Islet precursor cell (in vitro differentiated cells): ENCODE data around the gene STARD10.
"Not testable (repeated sequence)": the region's sequence is repeated elsewhere in the genome, so short reads cannot be mapped to it uniquely, and the experiment has no call there.

Experiments used
- DNase-seq: peaks from one replicate; pipeline ENCODE4 v3.0.0-alpha.2; 2018

STARD10 gene

GRCh38 chr11:72826191-72826941, 32.5 kb upstream of the STARD10 start:
- peak; percentile 51 for DNase-seq

GRCh38 chr11:72825661-72826060, 31.8 kb upstream of the STARD10 start:
- DNase-seq: no peak

DNA sequence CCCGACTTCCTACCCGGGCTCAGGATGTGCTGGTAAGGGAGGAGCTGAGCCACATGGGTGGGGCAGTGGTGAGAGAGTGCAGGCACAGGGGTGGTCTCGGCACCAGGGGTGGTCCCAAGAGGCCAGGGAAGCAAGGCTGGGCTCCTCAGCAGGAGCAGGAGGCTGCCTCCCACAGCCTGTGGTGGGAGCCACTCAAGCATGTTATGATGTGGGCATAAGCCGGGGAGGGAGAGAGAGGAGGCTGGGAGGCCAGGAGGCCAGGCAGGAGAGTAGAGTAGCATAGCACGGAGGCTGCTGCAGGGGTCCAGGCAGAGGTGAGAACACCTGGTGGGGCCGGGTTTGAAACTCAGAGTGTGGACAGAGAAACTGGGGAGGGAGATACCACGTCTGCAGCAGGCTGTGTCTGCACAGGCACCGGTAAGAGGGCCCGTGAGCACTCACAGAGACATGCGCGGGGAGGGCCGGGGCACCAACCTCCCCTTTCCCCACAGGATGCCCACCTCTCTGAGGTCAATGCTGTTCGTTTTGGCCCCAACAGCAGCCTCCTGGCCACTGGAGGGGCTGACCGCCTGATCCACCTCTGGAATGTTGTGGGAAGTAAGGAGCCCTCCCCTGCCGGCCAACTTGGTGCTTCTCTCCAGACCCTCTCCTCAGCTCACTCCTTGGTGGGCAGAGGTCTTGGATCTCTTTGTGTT, 31.1 kb upstream of the STARD10 start:
- DNase-seq: no peak

- DNase-seq: no peak
Measured at GRCh38 chr11:72824020-72824419, 30.2 kb upstream of the STARD10 start.

DNA sequence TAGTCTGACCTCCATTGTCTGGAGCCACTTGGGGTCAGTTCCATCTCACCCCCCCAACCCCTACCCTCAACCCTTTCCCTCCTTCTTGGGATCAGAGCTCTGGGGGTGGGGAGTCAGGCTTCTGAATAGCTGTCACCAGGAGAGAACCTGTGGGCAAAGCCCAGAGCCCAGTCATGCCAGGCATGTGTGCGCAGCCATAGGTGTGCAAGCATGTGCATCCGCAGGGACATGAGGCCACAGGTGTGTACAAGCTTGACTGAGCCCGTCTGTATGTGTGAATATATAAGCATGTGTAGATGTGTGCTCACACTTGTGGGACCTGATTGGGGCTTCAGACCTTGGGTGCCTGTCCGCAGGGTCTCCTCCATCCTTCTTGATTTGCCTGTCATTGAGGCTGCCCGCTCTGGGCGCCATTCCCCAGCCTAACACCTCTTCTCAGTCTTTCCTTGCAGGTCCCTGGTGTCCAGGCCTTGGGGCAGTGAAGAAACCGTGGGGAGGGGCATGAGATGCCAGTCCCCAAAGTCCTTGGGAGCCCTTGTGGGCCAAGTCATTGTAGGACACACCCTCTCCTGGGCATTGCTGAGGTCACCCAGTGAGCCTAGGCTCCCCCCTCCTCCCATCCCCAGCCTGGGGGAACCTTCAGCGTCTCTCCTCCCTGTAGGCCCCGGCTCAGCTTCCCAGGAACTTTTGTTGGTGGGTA, 29.4 kb upstream of the STARD10 start:
- no peak for DNase-seq

- DNase-seq: peak; percentile 97
Measured at GRCh38 chr11:72821920-72822799, 28.3 kb upstream of the STARD10 start.

- DNase-seq: no peak
Measured at GRCh38 chr11:72821221-72821919, 27.5 kb upstream of the STARD10 start.

GRCh38 chr11:72820439-72821139, 26.7 kb upstream of the STARD10 start:
- DNase-seq: no peak

DNA sequence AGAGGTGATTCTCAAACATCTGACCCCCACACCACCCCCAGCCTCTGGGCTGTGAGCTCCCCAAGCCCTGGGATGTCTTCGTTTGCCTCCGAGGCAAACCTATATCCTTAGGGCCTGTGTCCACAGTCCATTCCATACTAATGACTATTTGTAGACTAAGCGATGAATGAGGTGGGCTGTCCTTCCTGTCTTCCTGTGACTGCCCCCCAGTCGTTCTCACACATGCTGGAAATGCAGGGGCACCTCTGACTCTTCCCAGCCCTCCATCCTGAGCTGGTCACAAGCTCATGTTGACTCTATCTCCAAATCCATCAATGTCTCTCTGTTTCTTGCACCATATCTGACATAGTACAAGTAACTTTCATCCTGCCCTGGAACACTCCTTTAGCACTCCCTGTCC, 25.1 kb upstream of the STARD10 start:
- DNase-seq: no peak

- no peak for DNase-seq
Measured at GRCh38 chr11:72817966-72818365, 24.1 kb upstream of the STARD10 start.

DNA sequence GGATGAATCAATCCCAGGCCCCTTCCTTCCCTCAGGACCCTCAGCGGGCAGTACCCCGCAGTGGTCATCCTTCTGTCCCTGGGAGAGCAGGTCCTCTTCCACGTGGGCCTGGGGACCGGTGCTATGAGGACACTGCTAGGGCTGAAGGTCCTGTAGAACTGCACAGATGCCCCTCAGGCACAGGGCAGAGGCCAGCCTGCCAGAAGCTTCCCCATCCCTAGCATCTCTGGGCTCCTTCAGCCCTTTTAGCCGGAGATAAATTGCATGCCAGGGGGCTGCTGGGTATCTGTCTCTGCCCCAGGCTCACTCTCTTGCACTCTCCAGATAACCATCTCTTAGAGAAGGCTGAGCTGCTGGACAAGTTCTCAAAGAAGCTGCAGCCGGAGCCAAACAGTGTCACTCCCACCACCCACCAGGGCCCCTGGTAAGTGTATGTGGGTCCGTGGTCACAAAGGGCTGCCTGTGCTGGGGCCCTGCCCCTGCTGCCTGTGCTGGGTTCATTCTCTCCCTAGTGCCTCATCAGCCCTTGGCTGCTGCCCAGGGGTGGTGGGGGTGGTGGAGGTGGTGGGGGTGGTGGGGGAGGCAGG, 22.6 kb upstream of the STARD10 start:
- peak; percentile 92 for DNase-seq

DNA sequence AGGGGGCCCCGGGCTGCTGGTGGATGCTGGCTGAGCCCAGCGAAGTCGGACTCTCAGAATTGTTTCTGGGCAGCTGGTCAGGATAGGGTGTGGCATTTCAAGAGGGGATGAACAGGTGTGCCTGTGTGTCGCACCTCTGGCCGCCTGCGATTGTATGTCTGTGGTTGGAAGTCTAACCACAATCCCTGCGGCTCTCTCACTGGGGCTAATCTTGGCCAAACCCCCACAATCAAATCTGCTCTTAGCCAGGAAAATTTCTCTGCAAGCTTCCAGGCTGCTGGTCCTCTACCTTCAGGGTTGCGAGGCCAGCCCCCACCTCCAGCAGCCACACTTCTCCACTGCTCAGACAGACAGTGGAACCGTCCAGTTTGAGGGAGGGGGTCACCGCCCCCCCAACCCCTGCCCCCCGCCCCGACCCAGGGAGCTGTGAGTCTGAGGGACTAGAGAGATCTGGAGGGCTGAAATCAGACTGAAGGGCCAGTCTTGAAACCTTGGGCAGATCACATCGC, 21.3 kb upstream of the STARD10 start:
- no peak for DNase-seq

DNA sequence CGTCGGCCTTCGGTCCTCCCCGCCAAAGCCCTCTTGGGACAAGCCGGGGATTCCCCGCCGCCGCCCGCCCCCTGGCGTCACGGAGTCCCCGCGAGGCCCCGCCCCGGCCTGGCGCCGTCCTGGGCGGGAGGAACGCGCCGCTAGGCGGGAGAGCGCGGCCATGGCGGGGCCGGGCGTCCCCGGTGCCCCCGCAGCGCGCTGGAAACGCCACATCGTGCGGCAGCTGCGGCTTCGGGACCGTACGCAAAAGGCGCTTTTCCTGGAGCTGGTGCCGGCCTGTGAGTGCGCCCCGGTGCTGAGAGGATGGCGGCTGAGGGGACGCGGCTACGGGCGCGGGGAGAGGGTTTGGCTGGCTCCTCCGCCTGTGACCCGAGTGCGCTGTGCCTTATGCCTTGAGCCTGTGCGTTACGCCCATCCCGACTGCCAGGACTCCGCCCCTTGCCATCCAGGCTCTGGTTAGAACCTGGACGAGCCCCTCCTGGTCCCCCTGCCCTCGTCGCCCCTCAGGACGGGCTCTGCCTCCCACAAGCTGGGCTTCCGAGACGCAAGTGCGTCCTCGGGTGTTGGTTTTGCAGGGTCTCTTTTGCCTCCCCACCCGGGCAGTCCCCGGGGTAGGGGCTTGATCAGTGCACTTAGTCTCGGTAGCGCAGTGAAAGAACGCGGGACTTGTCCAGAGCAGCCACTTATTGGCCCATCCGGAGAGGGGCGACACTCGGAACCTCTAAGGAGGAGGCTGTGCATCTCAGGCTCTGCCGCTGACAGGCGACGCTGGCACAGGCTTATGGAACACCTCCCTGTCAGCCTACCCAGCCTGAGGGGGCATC, 20.7 kb upstream of the STARD10 start, which contains the start of gene ATG16L2:
TSS of gene ATG16L2 (plus strand) at position 126 of the 824 bp plus-strand sequence. CDS start at position 161, 35 bp downstream.
- DNase-seq: peak; percentile 93

- no peak for DNase-seq
Measured at GRCh38 chr11:72813740-72814285, 20.0 kb upstream of the STARD10 start.

GRCh38 chr11:72812967-72813739, 19.3 kb upstream of the STARD10 start:
- peak; percentile 84 for DNase-seq

DNA sequence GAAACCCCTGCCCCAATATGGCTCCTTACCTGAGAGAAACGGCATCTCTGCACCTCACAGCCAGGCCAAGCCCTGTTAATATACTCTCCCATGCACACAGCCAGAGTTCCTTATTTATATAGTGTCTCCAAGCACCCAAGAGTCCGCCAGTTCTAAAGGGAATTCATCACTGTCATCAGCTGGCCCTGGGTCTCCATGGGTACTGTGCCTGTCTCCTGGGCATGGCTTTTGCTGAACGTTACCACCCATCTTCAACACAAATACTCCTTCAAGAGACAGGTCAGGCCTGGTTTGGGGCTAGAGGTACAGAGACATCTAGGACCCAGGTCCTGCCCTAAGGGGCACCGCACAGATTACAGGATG, 18.7 kb upstream of the STARD10 start:
- no peak for DNase-seq

DNA sequence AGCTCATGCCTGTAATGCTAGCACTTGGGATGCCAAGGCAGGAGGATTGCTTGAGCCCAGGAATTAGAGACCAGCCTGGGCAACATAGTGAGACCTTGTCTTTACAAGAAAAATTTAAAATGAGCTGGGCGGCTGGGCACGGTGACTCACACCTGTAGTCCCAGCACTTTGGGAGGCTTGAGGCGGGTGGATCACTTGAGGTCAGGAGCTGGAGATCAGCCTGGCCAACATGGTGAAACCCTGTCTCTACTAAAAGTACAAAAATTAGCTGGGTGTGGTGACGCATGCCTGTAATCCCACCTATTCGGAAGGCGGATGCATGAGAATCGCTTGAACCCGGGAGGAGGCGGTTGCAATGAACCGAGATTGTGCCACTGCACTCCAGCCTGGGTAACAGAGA, 17.8 kb upstream of the STARD10 start:
- DNase-seq: not testable (repeated sequence)

DNA sequence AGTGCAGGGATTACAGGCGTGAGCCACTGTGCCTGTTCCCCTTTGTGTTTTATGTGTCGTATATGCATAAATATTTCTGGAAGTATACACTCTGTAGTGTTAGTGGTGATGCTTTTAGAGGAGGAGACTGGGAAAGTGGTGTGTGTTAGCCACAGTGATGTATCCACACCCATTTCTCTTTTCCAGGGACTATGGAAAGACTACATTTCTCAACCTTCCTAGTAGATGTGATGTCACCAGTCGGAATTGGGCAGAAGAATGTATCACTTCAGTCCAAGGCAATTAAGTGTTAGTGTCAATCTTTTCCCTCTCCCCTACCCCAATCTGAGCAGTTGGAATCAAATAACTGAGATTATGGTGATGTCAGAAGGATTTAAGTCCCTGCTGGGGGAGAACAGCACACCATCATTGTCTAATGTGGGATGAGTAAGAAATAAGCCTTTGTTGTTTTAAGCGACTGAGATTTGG, 14.5 kb upstream of the STARD10 start:
- no peak for DNase-seq

- DNase-seq: no peak
Measured at GRCh38 chr11:72807792-72808191, 13.9 kb upstream of the STARD10 start.
